22Rv1 (cell line): Measurements from ENCODE around the gene PLEKHA6.

ENCODE experiments used
- ZFX ChIP-seq: fragments of 450-650 bp; IDR thresholded peaks from 2 replicates; pipeline ENCODE4 v1.6.1; 2017; ENCODE audit warnings: antibody characterized with exemption, borderline replicate concordance
- TF ChIP-seq, protein P1 (sequence below): fragments of 450-650 bp; IDR thresholded peaks from 2 replicates; pipeline ENCODE4 v1.5.1; 2017; ENCODE audit warnings: mild to moderate bottlenecking

DNA sequence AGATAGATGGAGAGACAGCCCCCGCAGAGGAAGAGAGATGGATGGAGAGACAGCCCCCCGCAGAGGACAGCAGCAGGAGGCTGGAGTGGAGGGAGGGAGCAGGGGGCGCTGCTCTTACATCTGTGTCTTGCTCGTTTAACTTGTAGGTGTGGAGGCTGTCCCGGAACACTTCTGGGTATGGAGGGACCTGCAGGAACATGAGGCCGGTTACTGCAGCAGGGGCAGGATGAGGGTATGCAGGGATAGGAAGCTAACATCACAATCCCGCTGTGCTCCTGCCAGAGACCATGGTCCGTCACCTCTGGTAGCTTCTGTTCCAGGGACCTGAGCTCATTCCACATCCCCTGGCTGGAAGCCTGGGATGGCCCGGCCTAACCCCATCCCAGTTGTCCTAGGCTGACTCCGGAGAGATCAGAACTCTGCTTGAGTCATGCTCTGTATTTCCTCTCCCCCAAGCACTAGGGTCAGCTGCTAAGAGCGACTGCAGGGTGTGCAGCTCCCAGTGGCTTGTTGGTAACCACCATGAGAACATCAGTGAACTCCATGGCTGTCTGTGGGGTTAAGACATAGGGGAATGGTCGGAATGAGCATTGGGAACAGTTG lies 109.2 kb downstream of the PLEKHA6 start:
- TF ChIP-seq, protein P1, sequence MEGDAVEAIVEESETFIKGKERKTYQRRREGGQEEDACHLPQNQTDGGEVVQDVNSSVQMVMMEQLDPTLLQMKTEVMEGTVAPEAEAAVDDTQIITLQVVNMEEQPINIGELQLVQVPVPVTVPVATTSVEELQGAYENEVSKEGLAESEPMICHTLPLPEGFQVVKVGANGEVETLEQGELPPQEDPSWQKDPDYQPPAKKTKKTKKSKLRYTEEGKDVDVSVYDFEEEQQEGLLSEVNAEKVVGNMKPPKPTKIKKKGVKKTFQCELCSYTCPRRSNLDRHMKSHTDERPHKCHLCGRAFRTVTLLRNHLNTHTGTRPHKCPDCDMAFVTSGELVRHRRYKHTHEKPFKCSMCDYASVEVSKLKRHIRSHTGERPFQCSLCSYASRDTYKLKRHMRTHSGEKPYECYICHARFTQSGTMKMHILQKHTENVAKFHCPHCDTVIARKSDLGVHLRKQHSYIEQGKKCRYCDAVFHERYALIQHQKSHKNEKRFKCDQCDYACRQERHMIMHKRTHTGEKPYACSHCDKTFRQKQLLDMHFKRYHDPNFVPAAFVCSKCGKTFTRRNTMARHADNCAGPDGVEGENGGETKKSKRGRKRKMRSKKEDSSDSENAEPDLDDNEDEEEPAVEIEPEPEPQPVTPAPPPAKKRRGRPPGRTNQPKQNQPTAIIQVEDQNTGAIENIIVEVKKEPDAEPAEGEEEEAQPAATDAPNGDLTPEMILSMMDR, result no peak
- TF ChIP-seq ZFX, result no peak
